ENCODE data around the gene TACR2.

TACR2 gene

DNA sequence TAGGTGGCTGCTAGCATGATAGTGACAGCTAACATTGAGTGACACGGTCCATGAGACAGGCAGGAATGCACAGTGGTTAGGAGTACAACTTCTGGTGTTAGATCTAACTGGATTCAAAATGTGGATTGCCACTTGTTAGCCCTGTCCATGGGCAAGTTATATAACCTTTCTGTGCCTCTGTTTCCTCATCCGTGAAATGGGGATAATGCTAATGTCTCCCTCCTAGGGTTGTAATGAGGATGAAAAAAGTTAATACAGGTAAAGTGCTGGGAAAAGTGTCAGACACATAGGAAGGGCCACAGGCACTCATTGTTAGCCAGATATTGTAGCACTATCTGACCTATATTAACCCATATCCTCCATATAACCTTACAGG is 41.8 kb downstream of the TACR2 start:
- no peak for DNase-seq (ENCODE audit: low read depth in 2 of 2)

DNA sequence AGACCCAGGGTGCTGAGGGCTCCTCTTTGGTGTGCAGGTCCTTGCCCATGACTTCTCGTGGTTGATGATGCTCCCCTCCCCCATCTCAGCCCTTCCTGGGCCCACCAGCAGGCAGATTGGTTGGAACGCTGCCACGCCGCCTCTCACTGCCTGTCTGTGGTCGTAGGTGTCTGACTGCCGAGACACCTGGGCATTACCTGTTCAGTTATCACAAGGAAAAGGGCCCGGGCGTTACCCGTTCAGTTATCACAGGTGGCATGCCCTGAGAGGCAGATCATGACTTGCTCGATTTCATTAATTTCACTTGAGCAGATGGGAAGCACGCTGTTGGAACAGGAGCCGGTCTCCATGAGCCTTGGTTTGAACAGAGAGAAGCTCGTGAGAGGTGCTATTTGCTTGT is 42.5 kb downstream of the TACR2 start:
- no peak for DNase-seq (ENCODE audit: low read depth in 2 of 2)

DNA sequence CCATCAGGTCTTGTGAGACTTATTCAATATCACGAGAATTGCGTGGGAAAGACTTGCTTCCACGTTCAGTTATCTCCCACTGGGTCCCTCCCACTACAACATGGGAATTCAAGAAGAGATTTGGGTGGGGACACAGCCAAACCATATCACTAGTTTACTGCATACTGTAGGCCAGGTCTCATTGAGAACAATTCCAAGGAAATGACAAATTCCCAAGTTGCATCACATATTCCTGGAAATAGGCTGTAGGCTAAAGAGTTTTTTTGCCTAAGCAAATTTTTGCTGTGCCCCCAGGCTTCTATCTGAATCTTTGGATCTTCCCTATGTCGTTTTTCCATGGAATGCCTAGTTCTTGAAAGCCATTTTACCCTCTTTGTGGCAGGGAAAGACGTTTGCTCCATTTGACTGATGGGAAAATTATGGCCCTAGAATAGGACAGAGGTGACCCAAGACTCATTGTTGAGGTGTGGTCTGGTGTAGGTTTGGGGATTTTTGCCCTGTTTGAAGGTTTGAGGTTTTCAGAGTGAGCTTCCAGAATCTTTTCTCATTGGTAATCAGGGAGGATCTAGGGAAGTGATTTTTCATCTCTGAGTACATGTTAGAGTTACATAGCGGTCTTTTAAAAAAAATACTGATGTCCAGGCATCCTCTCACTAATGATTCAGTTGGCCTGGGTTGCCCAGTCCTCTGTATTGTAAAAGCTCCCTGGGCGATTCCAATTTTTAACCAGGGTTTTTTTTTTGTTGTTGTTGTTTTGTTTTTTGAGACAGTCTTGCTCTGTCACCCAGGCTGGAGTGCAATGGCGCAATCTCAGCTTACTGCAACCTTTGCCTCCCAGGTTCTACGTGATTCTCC is 44.4 kb downstream of the TACR2 start:
- DNase-seq (ENCODE audit: low read depth in 2 of 2) = peak in 1 of 2 experiments; percentile 20

DNA sequence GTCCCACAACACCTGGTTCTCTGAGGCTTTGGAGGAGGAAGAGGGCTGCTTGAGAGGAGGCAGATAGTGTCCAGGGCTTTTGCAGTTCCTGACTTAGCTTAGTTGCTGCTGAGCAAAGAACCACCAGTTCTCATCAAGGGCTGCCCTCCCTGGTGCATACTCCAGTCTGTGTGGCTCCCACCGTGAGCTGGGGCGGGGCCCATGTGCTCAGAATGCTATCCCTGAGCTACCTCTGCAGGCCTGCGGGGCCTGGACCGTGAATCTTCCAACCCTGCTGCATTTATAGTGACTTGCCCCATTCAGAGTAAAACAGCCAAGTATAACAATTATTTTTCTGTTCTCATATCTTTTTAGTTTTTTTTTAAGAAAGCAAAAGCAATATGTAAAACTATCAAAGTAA is 49.2 kb downstream of the TACR2 start:
- no peak for DNase-seq (ENCODE audit: low read depth in 2 of 2)

DNA sequence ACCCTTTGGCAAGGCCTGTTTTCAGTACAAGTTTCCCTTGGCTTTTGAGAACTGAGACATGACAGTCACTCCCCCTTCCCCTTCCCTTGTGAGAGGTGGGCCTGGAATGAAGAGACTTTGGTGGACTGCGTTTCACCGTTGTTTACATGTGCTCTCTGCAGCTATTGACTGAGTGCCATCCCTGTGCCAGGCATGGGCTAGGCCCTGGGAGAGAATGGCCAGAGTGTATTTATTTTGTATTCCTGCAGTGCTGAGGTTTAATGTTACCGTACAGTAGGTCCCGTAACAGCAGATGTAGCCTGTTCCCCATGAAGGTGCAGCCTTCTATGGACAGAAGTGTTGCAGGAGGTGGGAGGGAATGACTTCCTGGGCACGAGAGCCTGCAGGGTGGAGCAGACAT is 50.0 kb downstream of the TACR2 start:
- DNase-seq (ENCODE audit: low read depth in 2 of 2) = no peak

DNA sequence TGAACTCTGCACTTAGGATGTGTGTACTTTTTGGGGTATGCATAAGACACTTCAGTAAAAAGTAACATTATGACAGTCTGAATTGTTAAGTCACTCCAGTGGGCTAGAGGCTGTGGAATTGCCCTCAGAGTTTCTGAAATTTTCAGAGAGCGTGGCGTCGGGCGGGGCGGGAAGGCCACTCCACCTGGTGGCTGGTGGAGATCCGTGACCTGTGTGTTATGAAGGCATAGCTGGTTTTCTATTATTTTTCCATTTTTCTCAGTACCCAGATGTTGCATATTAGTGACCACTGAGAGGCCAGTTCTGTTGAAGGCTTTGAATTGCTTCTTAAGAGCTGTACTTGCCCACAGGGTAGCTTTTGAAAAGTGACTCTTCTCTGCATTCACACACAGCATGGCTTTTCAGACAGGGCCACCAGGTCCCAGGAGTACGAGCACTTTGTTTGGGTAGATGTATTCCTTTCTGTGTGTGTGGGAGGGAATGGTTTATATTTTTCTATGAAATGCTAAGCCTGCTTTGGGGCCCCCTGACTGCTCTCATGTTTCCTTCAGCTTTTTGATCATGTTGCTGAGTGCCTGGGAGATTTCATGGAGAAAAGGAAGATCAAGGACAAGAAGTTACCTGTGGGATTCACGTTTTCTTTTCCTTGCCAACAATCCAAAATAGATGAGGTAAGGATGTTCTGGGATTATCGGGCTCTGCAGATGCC is 52.3 kb downstream of the TACR2 start:
- no peak for DNase-seq (ENCODE audit: low read depth in 2 of 2)

DNA sequence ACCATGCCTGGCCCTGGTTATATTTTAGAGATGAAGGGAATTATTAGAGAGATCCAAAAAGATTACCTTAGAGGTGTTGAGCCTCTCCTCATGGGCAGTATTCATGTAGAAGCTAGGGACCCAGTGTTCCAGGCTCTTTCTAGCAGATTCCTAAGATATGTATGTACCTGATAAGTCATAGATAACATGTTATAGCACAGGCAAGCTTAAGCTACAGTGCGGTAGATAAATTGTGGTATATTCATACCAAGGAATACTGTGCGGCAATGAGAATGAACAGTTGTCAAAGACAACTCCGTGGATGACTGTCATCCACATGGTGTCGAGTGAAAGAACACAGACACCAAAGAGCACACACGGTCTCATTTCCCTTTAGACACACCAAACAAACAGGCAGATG is 53.1 kb downstream of the TACR2 start:
- no peak for DNase-seq (ENCODE audit: low read depth in 2 of 2)

DNA sequence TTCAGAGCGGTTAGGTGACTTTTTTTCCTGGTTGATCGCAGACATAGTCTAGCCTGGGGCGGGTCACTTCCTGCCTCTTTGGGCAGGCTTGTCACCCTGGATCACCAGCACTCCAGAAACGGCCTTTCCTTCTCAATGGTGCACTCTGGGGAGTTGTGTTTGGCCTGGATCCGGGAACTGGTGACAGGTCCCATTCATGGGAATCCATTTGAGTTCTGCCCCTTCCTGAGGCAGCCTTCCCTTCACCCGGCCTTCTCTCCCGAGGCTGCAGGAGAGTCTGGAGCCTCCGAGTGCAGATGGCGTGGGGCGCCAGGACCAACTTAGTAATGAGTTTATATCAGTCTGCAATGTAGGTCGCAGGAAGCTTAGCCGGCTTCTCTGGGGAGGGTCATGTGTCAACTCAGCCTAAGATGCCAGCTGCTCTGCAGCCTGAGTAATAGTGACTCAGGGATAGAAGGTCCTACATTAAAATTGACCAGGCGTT is 54.2 kb downstream of the TACR2 start:
- no peak for DNase-seq (ENCODE audit: low read depth in 2 of 2)

DNA sequence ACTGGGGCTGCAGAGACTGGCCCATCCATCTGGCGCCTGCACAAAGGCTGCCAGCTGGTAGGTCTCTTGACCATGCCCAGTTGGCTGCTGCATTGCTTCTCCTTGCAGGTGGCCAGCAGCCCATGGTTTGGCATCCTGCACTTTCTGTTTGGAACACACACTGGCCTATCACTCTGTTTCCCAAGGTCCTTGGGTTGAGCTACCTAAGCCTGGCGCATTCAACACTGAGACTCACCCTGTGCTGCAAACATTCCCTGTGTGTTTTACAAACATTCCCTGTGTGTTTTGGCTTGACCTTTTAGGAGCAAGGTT is 55.5 kb downstream of the TACR2 start:
- no peak for DNase-seq (ENCODE audit: low read depth in 2 of 2)

DNA sequence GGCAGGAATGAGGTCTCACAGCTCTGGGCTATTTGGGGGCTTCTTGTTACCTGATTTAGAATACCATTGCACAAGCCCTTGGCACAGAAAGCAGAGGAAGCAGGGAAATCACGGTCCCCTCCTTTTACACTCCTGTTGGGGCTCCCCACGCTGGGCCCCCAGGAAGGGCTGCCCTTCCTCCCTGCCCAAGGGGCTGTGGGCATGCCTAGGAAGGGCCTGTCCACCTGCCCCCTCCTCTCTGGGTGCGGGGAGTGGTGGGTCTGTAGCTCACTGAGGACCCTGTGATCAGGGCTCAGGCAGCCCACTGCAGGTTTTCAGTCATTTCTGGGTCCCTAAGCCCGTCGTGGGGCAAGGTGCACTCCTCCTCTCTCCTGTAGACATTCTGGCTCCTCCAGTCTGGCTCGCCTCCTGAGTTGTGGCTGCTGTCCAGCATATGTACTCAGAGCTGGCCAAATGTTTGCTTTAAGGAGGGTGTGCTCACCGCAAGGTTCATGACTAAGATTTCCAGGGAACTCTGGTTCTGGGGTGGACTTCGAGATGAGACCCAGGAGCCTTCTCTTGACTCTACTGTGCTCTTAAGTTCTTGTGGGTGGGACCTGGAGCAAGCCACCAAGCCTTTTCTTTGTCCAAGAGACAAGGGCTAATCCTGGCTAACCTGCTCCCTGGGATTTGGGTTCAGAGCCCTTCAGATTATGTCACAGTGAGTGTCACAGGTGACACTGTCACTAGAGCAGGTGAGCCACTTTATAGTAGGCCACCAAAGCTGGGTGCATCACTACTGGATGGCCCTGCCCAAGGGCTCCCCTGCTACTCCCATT is 56.0 kb downstream of the TACR2 start:
- peak in 1 of 2 experiments; percentile 36 for DNase-seq (ENCODE audit: low read depth in 2 of 2)

DNA sequence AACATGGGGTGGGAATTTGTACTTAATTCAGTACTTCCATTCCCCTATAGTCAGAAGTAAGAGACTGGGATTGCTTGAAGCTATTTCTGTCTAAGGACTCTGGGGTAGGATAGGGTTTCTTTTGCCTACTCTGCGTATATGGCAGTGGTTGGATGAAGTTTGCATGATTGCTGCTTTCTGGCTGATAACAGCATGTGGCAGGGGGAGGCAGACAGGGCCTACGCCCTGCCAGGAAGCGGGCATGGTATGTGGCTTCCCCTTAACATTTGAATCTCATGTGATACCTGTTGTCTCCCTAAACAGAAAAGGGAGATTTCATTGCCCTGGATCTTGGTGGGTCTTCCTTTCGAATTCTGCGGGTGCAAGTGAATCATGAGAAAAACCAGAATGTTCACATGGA is 57.1 kb downstream of the TACR2 start:
- no peak for DNase-seq (ENCODE audit: low read depth in 2 of 2)

DNA sequence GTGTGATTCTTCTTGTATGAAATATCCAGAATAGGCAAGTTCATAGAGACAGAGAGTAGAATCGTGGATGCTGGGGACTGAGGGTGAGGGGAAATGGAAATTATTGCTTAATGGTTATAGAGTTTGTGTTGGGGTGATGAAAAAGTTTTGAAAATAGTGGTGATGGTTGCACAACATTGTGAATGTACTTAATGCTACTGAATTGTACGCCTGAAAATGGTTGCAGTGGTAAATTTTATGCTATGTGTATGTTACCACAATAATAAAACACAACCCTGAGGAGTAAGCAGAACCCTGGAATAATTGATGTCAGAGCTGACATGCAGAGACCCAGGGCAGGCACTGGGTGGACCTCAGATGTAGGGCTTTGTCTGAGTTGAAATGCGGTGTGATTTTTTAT is 57.6 kb downstream of the TACR2 start:
- DNase-seq (ENCODE audit: low read depth in 2 of 2) = no peak

DNA sequence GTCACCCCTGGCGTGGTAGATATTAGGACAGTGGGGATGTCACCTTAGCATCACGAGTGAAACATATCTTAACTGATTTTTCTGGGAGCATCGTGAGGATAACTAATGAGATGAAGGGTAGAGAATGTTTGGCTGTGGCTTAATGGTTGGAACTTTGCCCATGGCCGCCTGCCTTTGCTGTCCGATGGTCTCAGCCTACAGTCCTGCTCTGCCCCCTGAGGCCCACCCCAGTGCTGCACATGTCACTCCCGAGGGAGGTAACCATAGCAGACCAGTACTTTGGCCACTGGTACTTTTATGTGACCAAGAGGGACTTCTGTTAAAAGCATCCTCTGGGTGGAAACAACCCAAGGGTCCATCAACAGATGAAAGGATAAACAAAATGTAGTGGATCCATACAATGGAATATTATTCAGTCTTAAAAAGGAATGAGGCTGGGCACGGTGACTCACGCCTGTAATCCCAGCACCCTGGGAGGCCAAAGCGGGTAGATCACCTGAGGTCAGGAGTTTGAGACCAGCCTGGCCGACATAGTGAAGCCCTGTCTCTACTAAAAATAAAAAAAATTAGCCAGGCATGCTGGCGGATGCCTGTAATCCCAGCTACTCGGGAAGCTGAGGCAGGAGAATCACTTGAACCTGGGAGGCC is 58.4 kb downstream of the TACR2 start:
- no peak for DNase-seq (ENCODE audit: low read depth in 2 of 2)

DNA sequence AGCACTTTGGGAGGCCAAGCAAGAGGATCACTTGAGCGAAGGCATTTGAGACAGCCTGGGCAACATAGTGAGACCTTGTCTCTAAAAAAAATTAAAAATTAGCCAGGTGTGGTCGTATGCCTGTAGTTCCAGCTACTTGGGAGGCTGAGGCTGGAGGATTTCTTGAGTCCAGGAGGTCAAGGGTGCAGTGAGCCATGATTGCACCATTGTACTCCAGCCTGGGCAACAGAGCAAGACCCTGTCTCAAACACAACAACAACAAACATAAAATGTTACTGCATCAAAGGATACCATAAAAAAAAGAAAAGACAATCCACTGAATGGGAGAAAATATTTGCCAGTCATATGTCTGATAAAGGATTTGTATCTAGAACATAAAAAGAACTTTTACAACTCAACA is 60.5 kb downstream of the TACR2 start:
- no peak for DNase-seq (ENCODE audit: low read depth in 2 of 2)

DNA sequence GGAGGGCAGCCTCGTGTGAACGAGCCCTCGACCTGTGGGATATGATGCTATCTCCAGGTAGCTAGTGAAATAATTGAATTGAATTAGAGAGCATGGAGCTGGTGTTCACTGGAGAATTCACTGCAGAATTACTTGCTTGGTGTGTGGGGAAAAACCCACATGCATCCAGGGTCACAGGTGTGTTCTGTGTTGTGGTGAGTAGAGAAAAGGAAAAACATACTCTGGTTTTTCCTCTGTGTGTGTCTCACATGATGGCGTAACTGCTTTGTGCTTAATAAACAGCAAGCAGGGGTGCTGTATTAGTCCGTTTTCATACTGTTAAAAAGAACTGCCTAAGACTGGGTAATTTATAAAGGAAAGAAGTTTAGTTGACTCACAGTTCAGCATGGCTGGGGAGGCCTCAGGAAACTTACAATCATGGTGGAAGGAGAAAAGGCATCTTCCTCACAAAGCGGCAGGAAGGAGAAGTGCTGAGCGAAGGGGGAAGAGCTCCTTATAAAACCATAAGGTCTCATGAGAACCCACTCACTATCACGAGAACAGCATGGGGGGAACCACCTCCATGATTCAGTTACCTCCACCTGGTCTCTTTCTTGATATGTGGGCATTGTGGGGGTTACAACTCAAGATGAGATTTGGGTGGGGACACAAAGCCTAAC is 62.6 kb downstream of the TACR2 start:
- DNase-seq (ENCODE audit: low read depth in 2 of 2) = no peak

Measured in fibroblast of skin of left quadriceps (primary cell).